SK-N-SH (cell line): ENCODE data around the gene SACS. TPM values are rescaled to one million over a fixed set of nuclear protein-coding genes. Genes with fewer than 3 reads are reported as not detected.

ENCODE experiments used
- CTCF ChIA-PET: fragments of 300-600, 350-600 bp; formaldehyde crosslinking; extraction: SDS; loops from one replicate; lab custom pipeline; 2021; lab: Yijun Ruan, JAX
- POLR2A ChIA-PET: fragments of 350-600 bp; sonication (Branson Sonifier 250); formaldehyde crosslinking; extraction: SDS; loops from one replicate; lab custom pipeline; 2020; ENCODE audit warnings: antibody characterized with exemption, inconsistent platforms; lab: Yijun Ruan, JAX
- DNase-seq: peaks from one replicate; pipeline ENCODE4 v3.0.0; 2012
- H2AFZ ChIP-seq: fragments of 200-600 bp; sonication (generic); 2 replicates; pipeline ENCODE4 v1.8.1; 2016; ENCODE audit warnings: antibody characterized with exemption, mild to moderate bottlenecking, low read depth
- H3F3A ChIP-seq: fragments of 200-600 bp; sonication (generic); replicated peaks from 2 replicates; pipeline ENCODE3; 2016; ENCODE audit warnings: antibody characterized with exemption, mild to moderate bottlenecking; ENCODE audit not compliant: insufficient read depth
- H3K27ac ChIP-seq, 2 experiments: fragments of 200-500 bp in 1 of 2; fragments of 200-600 bp in 1 of 2; sonication (Bioruptor generic) in 1 of 2; sonication (generic), shearing (Covaris generic) in 1 of 2; 2 replicates each; pipeline versions ENCODE4 v1.5.1 to v1.6.1; 2014 to 2016; ENCODE audit warnings: low read depth in 2 of 2, inconsistent platforms in 1 of 2, low read length in 1 of 2, mild to moderate bottlenecking in 1 of 2, mixed read lengths in 1 of 2
- H3K27me3 ChIP-seq: fragments of 200-600 bp; sonication (generic), shearing (Covaris generic); 2 replicates; pipeline ENCODE4 v1.6.1; 2016; ENCODE audit warnings: mixed run types; ENCODE audit not compliant: insufficient read depth
- H3K36me3 ChIP-seq, 2 experiments: fragments of 200-500 bp in 1 of 2; fragments of 200-600 bp in 1 of 2; sonication (Bioruptor generic) in 1 of 2; sonication (generic) in 1 of 2; replicated peaks in 1 of 2; 2 replicates each; pipeline versions ENCODE3 to v1.5.1; 2014 to 2016; ENCODE audit warnings: low read length in 1 of 2, mild to moderate bottlenecking in 1 of 2; ENCODE audit not compliant: insufficient read depth in 2 of 2, control insufficient read depth in 1 of 2
- H3K4me1 ChIP-seq, 2 experiments: fragments of 200-500 bp in 1 of 2; fragments of 200-600 bp in 1 of 2; sonication (Bioruptor generic) in 1 of 2; sonication (generic), shearing (Covaris generic) in 1 of 2; 2 replicates each; pipeline versions ENCODE4 v1.5.1 to v1.6.1; 2014 to 2016; ENCODE audit warnings: low read depth in 1 of 2, low read length in 1 of 2, mixed run types in 1 of 2; ENCODE audit not compliant: insufficient read depth in 2 of 2, control insufficient read depth in 1 of 2
- H3K4me2 ChIP-seq: fragments of 200-600 bp; sonication (generic), shearing (Covaris generic); 2 replicates; pipeline ENCODE4 v1.6.1; 2017; ENCODE audit warnings: mixed run types
- H3K4me3 ChIP-seq, 2 experiments: fragments of 200-500 bp in 1 of 2; fragments of 200-600 bp in 1 of 2; sonication (Bioruptor generic) in 1 of 2; sonication (generic), shearing (Covaris generic) in 1 of 2; 2 replicates each; pipeline versions ENCODE4 v1.5.1 to v1.8.1; 2014 to 2016; ENCODE audit warnings: low read depth in 2 of 2, inconsistent platforms in 1 of 2, low read length in 1 of 2, mild to moderate bottlenecking in 1 of 2, mixed read lengths in 1 of 2, moderate library complexity in 1 of 2
- H3K79me2 ChIP-seq: fragments of 200-600 bp; sonication (generic); 2 replicates; pipeline ENCODE4 v1.8.1; 2017; ENCODE audit warnings: mild to moderate bottlenecking; ENCODE audit not compliant: insufficient read depth
- H3K9ac ChIP-seq: fragments of 200-600 bp; sonication (generic); 2 replicates; pipeline ENCODE4 v1.6.1; 2017; ENCODE audit warnings: mixed run types
- H3K9me2 ChIP-seq: fragments of 200-600 bp; sonication (generic); 2 replicates; pipeline ENCODE4 v1.6.1; 2017; ENCODE audit warnings: mixed run types
- H3K9me3 ChIP-seq: fragments of 200-600 bp; sonication (generic); 2 replicates; pipeline ENCODE4 v1.6.1; 2017; ENCODE audit warnings: mixed run types, mild to moderate bottlenecking, moderate library complexity
- H4K20me1 ChIP-seq: fragments of 200-600 bp; sonication (generic); 2 replicates; pipeline ENCODE4 v1.6.1; 2017; ENCODE audit warnings: mild to moderate bottlenecking, mixed run types; ENCODE audit not compliant: insufficient read depth
- ELF1 ChIP-seq: IDR thresholded peaks from 2 replicates; pipeline ENCODE4 v1.4.0; 2012
- EP300 ChIP-seq, 2 experiments: IDR thresholded peaks; 2 replicates each; pipeline versions ENCODE4 v1.4.0 to v1.6.1; 2012; ENCODE audit warnings: borderline replicate concordance in 1 of 2, low read depth in 1 of 2, low read length in 1 of 2
- FOSL2 ChIP-seq: IDR thresholded peaks from 2 replicates; pipeline ENCODE4 v1.4.0; 2012; ENCODE audit warnings: low read depth, mild to moderate bottlenecking, moderate library complexity, borderline replicate concordance
- FOXJ3 ChIP-seq: sonication (generic); formaldehyde crosslinking; IDR thresholded peaks from 2 replicates; pipeline ENCODE4 v1.5.1; 2020; ENCODE audit warnings: mild to moderate bottlenecking, missing genetic modification reagents
- GATA2 ChIP-seq: sonication (generic); formaldehyde crosslinking; IDR thresholded peaks from 2 replicates; pipeline ENCODE4 v1.5.0; 2020; ENCODE audit warnings: mild to moderate bottlenecking, missing genetic modification reagents
- JUND ChIP-seq: IDR thresholded peaks from 2 replicates; pipeline ENCODE4 v1.4.0; 2012
- NFIC ChIP-seq: IDR thresholded peaks from 2 replicates; pipeline ENCODE4 v1.4.0; 2012; ENCODE audit warnings: borderline replicate concordance
- RAD21 ChIP-seq: IDR thresholded peaks from 2 replicates; pipeline ENCODE4 v1.6.1; 2012; ENCODE audit warnings: mild to moderate bottlenecking, low read length
- RCOR1 ChIP-seq: fragments of 150-350 bp; IDR thresholded peaks from 2 replicates; pipeline ENCODE4 v1.6.1; 2017; ENCODE audit warnings: antibody characterized with exemption, low read length
- RFX5 ChIP-seq: IDR thresholded peaks from 2 replicates; pipeline ENCODE4 v1.6.1; 2012; ENCODE audit warnings: mild to moderate bottlenecking, improper control_type of control experiment, low read length
- SIN3A ChIP-seq: IDR thresholded peaks from 2 replicates; pipeline ENCODE4 v1.6.1; 2012; ENCODE audit warnings: low read depth, mild to moderate bottlenecking, low read length, moderate library complexity, borderline replicate concordance
- TAF1 ChIP-seq: IDR thresholded peaks from 2 replicates; pipeline ENCODE4 v1.6.1; 2012; ENCODE audit warnings: low read depth, mild to moderate bottlenecking, low read length, moderate library complexity, borderline replicate concordance
- TCF12 ChIP-seq: IDR thresholded peaks from 2 replicates; pipeline ENCODE4 v1.4.0; 2012
- WGBS: methylation state at CpG from one replicate; pipeline ENCODE4 v1.1.6; 2017; ENCODE audit warnings: low lambda C conversion rate; 5-methylcytosine and 5-hydroxymethylcytosine counted together
- polyA plus RNA-seq, 3 experiments: library from polyadenylated mRNA; depleted of rRNA; stranded (reverse); fragments of >200 nt; gene quantifications; 2 replicates each; pipeline ENCODE4 v1.2.3, GENCODE V29; 2012
- TF ChIP-seq, protein P1 (sequence below): fragments of 150-350 bp; IDR thresholded peaks from 2 replicates; pipeline ENCODE4 v1.6.1; 2016; ENCODE audit warnings: mild to moderate bottlenecking, low read depth, low read length
- TF ChIP-seq, protein P2 (sequence below): IDR thresholded peaks from 2 replicates; pipeline ENCODE4 v1.6.1; 2012; ENCODE audit warnings: mild to moderate bottlenecking, low read depth, low read length, moderate library complexity
- TF ChIP-seq, protein P3 (sequence below): IDR thresholded peaks from 2 replicates; pipeline ENCODE4 v1.4.0; 2012; ENCODE audit warnings: low read depth, borderline replicate concordance
- TF ChIP-seq, protein P4 (sequence below): IDR thresholded peaks from 2 replicates; pipeline ENCODE4 v1.4.0; 2012; ENCODE audit warnings: low read depth

Gene SACS
- polyA plus RNA-seq, 1 of the 3 experiments (the other 2 are of a cell fraction) = 5.9 TPM

DNA sequence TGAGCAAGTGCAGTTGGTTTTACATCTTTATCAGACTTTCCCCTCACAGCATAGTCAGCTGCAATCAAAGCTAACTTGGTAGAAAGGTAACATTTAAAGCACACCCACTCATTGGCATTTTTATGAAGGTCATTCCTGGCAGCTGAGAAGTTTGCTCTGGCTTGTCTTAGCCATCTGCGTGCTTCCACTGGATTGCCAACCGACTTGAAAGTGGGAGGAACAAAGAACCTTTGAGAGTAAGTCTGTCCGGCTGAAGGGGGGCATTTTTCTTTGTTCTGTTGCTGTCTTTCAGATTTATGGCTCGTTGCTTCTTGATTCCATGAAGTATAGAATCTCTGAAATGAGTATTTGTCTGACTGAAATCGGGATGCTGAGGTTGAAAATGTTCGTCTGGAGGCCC lies 103.1 kb downstream of the SACS start (continued):
- TF ChIP-seq, protein P1, sequence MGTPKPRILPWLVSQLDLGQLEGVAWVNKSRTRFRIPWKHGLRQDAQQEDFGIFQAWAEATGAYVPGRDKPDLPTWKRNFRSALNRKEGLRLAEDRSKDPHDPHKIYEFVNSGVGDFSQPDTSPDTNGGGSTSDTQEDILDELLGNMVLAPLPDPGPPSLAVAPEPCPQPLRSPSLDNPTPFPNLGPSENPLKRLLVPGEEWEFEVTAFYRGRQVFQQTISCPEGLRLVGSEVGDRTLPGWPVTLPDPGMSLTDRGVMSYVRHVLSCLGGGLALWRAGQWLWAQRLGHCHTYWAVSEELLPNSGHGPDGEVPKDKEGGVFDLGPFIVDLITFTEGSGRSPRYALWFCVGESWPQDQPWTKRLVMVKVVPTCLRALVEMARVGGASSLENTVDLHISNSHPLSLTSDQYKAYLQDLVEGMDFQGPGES = no peak
- TF ChIP-seq TAF1 = no peak
- TF ChIP-seq RAD21 = no peak
- TF ChIP-seq, protein P2, sequence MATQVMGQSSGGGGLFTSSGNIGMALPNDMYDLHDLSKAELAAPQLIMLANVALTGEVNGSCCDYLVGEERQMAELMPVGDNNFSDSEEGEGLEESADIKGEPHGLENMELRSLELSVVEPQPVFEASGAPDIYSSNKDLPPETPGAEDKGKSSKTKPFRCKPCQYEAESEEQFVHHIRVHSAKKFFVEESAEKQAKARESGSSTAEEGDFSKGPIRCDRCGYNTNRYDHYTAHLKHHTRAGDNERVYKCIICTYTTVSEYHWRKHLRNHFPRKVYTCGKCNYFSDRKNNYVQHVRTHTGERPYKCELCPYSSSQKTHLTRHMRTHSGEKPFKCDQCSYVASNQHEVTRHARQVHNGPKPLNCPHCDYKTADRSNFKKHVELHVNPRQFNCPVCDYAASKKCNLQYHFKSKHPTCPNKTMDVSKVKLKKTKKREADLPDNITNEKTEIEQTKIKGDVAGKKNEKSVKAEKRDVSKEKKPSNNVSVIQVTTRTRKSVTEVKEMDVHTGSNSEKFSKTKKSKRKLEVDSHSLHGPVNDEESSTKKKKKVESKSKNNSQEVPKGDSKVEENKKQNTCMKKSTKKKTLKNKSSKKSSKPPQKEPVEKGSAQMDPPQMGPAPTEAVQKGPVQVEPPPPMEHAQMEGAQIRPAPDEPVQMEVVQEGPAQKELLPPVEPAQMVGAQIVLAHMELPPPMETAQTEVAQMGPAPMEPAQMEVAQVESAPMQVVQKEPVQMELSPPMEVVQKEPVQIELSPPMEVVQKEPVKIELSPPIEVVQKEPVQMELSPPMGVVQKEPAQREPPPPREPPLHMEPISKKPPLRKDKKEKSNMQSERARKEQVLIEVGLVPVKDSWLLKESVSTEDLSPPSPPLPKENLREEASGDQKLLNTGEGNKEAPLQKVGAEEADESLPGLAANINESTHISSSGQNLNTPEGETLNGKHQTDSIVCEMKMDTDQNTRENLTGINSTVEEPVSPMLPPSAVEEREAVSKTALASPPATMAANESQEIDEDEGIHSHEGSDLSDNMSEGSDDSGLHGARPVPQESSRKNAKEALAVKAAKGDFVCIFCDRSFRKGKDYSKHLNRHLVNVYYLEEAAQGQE = no peak
- TF ChIP-seq, protein P3, sequence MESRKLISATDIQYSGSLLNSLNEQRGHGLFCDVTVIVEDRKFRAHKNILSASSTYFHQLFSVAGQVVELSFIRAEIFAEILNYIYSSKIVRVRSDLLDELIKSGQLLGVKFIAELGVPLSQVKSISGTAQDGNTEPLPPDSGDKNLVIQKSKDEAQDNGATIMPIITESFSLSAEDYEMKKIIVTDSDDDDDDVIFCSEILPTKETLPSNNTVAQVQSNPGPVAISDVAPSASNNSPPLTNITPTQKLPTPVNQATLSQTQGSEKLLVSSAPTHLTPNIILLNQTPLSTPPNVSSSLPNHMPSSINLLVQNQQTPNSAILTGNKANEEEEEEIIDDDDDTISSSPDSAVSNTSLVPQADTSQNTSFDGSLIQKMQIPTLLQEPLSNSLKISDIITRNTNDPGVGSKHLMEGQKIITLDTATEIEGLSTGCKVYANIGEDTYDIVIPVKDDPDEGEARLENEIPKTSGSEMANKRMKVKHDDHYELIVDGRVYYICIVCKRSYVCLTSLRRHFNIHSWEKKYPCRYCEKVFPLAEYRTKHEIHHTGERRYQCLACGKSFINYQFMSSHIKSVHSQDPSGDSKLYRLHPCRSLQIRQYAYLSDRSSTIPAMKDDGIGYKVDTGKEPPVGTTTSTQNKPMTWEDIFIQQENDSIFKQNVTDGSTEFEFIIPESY = no peak

DNA sequence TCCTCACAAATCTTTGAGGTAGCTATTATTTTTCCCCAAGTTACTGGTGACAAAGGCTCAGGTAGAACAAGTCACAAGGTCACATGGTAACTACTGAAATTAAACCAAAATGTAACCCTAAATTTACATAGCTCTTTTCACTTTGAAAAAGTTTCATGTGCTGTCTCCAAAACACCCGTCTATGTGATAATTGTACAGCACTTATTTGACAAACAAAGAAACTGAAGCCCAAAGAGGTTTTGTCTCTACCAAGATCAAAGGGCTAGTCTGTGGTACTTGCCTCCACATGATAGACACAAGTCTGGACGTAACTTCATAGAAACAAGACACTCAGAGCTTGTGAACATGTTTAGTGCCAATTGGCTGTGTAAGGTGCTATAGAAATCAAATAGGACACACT lies 108.3 kb downstream of the SACS start:
- Histone ChIP-seq H3K27me3 (no peaks in the 10 kb centered on the region), H3K4me3 (no peak overlapping the region), H3K9me2 (no peaks in the 10 kb centered on the region), H2AFZ (no peak overlapping the region), H3K9me3 (no peaks in the 10 kb centered on the region), H3K4me1 (peaks cover 4 to 26% of the 10 kb centered on the region in 2 experiments; a peak in 3 of 4 replicates), H3K9ac (no peak overlapping the region), H3K27ac (no peak overlapping the region), H4K20me1 (no peaks in the 10 kb centered on the region), H3K36me3 (peaks cover 0 to 12% of the 10 kb centered on the region in 2 experiments), H3F3A (peaks cover 71% of the 10 kb centered on the region), H3K4me2 (no peak overlapping the region), H3K79me2 (no peaks in the 10 kb centered on the region; the same call in 1 of the 2 replicates)
- ChIA-PET POLR2A (no interaction called here), CTCF (no interaction called here)
- 87% methylated on average over 2 of the region's 2 CpGs for WGBS
- TF ChIP-seq TAF1 (no peak), ELF1 (no peak), TCF12 (no peak), FOXJ3 (CRISPR knock-in tag) (no peak), EP300 (IDR thresholded peaks at IDR 0.05; ENCODE audit: borderline replicate concordance in 1 of 2, low read depth in 1 of 2, low read length in 1 of 2) (no peak), GATA2 (CRISPR knock-in tag) (no peak), SIN3A (no peak), FOSL2 (no peak), RCOR1 (no peak), NFIC (no peak), RFX5 (no peak), JUND (no peak)
- TF ChIP-seq, protein P4, sequence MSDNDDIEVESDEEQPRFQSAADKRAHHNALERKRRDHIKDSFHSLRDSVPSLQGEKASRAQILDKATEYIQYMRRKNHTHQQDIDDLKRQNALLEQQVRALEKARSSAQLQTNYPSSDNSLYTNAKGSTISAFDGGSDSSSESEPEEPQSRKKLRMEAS = no peak
- TF ChIP-seq, protein P3 = no peak
- DNase-seq = no peak
